Breast epithelium (tissue), 3 donors: ENCODE results near the gene PRG2.

ENCODE experiments used
- POLR2A ChIP-seq: fragments of 450-650 bp; IDR thresholded peaks from one replicate; pipeline ENCODE4 v1.6.1; 2016; ENCODE audit warnings: antibody characterized with exemption, mild to moderate bottlenecking, moderate library complexity
- POLR2AphosphoS5 ChIP-seq, 3 donors: sonication (generic); formaldehyde crosslinking; IDR thresholded peaks; one replicate each; pipeline ENCODE4 v1.6.1; 2017; ENCODE audit warnings: antibody characterized with exemption in 3 of 3
- TF ChIP-seq, protein P1 (sequence below), 3 donors: fragments of 450-650 bp; IDR thresholded peaks; one replicate each; pipeline ENCODE4 v1.5.1; 2016 to 2017; ENCODE audit warnings: antibody characterized with exemption in 3 of 3, mild to moderate bottlenecking in 3 of 3, moderate library complexity in 3 of 3

DNA sequence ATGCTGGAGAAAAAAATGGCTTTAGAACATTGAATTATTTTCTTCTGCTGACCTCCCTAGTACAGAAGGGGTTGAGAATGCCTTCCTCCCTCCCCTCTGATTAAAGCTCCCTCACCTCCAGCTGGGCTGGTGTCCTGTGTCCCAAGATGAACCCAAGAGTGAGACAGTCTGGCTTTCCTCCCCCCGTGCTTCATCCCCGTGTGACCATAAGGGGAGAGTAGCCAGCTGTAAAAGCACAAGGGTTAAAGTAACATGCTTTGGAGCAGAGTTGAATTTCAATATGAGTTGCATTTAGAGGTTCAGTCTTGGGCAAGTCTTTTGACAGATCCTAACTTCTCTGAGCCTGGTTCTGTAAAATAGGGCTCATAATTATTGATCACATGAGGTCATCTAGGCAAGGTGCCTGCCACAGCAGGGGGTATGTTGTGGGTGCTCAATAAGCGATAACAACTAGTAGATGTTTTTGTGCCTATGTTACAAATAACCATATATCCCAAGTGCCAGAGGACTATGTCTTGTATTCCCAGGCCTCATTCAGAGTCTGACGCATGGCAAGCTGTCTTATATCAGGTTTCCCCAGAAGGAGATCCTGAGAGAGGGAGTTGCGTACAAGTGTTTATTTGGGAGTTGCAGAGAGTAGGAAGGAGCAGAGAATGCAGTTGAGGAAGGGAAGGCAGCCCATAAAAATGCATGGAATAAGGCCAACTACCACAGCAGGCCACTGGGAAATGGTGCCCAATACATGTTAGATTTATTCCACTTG lies 4.1 kb downstream of the PRG2 start:
- TF ChIP-seq, protein P1, sequence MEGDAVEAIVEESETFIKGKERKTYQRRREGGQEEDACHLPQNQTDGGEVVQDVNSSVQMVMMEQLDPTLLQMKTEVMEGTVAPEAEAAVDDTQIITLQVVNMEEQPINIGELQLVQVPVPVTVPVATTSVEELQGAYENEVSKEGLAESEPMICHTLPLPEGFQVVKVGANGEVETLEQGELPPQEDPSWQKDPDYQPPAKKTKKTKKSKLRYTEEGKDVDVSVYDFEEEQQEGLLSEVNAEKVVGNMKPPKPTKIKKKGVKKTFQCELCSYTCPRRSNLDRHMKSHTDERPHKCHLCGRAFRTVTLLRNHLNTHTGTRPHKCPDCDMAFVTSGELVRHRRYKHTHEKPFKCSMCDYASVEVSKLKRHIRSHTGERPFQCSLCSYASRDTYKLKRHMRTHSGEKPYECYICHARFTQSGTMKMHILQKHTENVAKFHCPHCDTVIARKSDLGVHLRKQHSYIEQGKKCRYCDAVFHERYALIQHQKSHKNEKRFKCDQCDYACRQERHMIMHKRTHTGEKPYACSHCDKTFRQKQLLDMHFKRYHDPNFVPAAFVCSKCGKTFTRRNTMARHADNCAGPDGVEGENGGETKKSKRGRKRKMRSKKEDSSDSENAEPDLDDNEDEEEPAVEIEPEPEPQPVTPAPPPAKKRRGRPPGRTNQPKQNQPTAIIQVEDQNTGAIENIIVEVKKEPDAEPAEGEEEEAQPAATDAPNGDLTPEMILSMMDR (IDR thresholded peaks at IDR 0.05) = no peak
- TF ChIP-seq POLR2A (no peak), POLR2AphosphoS5 (IDR thresholded peaks at IDR 0.05) (no peak)
